Suprapubic skin (tissue), 4 donors: ENCODE results near the gene ARMC2.

Experiments
- CTCF ChIP-seq, 2 donors: fragments of 200-600 bp in 1 of 2; fragments of 450-650 bp in 1 of 2; sonication (generic) in 1 of 2; IDR thresholded peaks; one replicate each; pipeline ENCODE4 v1.5.1; 2016 to 2019; ENCODE audit warnings: antibody characterized with exemption in 2 of 2, mild to moderate bottlenecking in 1 of 2, moderate library complexity in 1 of 2
- EP300 ChIP-seq: sonication (generic); formaldehyde crosslinking; IDR thresholded peaks from one replicate; pipeline ENCODE4 v1.6.1; 2017; ENCODE audit warnings: antibody characterized with exemption
- POLR2A ChIP-seq, 2 donors: fragments of 450-650 bp; IDR thresholded peaks; one replicate each; pipeline ENCODE4 v1.6.1; 2017; ENCODE audit warnings: antibody characterized with exemption in 2 of 2, mild to moderate bottlenecking in 2 of 2, moderate library complexity in 2 of 2
- POLR2AphosphoS5 ChIP-seq, 3 donors: sonication (generic); formaldehyde crosslinking; IDR thresholded peaks; one replicate each; pipeline ENCODE4 v1.6.1; 2017; ENCODE audit warnings: antibody characterized with exemption in 3 of 3

GRCh38 chr6:108914235-108915022 is 66.2 kb downstream of the ARMC2 start:
- no peak for TF ChIP-seq CTCF (IDR thresholded peaks at IDR 0.05)
- TF ChIP-seq POLR2A (IDR thresholded peaks at IDR 0.05), result no peak
- no peak for TF ChIP-seq POLR2AphosphoS5 (IDR thresholded peaks at IDR 0.05)
- no peak for TF ChIP-seq EP300
